GM12878 (cell line): Measurements from ENCODE around the gene MIEF1. TPM values are rescaled to one million over a fixed set of nuclear protein-coding genes. Genes with fewer than 3 reads are reported as not detected.

Source experiments
- ATAC-seq: fragments of 200-7000 bp; cut with Tn5 transposase; 3 replicates; pipeline ENCODE4 v1.9.1; 2020; ENCODE audit warnings: mild to moderate bottlenecking, moderate library complexity
- BruUV-seq: library from RNA; stranded (reverse); fragments of 400-500 nt; replicated peaks from 2 replicates; lab custom pipeline; 2021; lab: Mats Ljungman, UMichigan
- CTCF ChIA-PET: fragments of 300-600 bp; sonication (Branson Sonifier 250); formaldehyde crosslinking; extraction: SDS; loops from one replicate; lab custom pipeline; 2021; ENCODE audit warnings: inconsistent platforms; lab: Yijun Ruan, JAX
- POLR2A ChIA-PET: fragments of 350-600 bp; formaldehyde crosslinking; extraction: SDS; loops from one replicate; lab custom pipeline; 2021; ENCODE audit warnings: inconsistent platforms; lab: Charles Lee
- RAD21 ChIA-PET: fragments of 300-600 bp; sonication (Branson Sonifier 250); formaldehyde crosslinking; loops from one replicate; lab custom pipeline; 2023; ENCODE audit warnings: antibody characterized with exemption; ENCODE audit not compliant: unreplicated experiment; lab: Charles Lee
- SMC1A ChIA-PET: fragments of 300-600 bp; sonication (Branson Sonifier 250); formaldehyde crosslinking; loops from one replicate; lab custom pipeline; 2023; ENCODE audit not compliant: unreplicated experiment, uncharacterized antibody; lab: Charles Lee
- DNase-seq: peaks from one replicate; pipeline ENCODE4 v3.0.0-alpha.2; 2011; ENCODE audit warnings: low read depth, low spot score
- FAIRE-seq: peaks from 3 replicates; lab custom pipeline; 2011; peaks lifted over from hg19 to GRCh38; lab: Jason Lieb, UNC
- H2AFZ ChIP-seq: 2 replicates; pipeline ENCODE4 v1.6.0; 2011; ENCODE audit warnings: low read depth, low read length, control low read depth; ENCODE audit not compliant: control insufficient read depth
- H3K27ac ChIP-seq: 2 replicates; pipeline ENCODE4 v1.5.1; 2011; ENCODE audit warnings: control low read depth; ENCODE audit not compliant: control insufficient read depth, insufficient read depth
- H3K27me3 ChIP-seq, 2 experiments: replicated peaks in 1 of 2; 2 replicates each; pipeline versions ENCODE4 v1.6.0 to v1.6.1; 2011; ENCODE audit warnings: low read length in 1 of 2; ENCODE audit not compliant: control insufficient read depth in 2 of 2, insufficient read depth in 2 of 2
- H3K36me3 ChIP-seq, 2 experiments: 2 replicates each; pipeline ENCODE4 v1.5.1; 2011; ENCODE audit warnings: low read length in 1 of 2; ENCODE audit not compliant: control insufficient read depth in 2 of 2, insufficient read depth in 2 of 2
- H3K4me1 ChIP-seq: 2 replicates; pipeline ENCODE4 v1.6.1; 2011; ENCODE audit warnings: mild to moderate bottlenecking, low read length, moderate library complexity, mixed read lengths; ENCODE audit not compliant: control insufficient read depth, insufficient read depth
- H3K4me2 ChIP-seq: 2 replicates; pipeline ENCODE4 v1.6.0; 2011; ENCODE audit warnings: control low read depth; ENCODE audit not compliant: control insufficient read depth, insufficient read depth
- H3K4me3 ChIP-seq: fragments of 200-600 bp; sonication (generic); 2 replicates; pipeline ENCODE4 v1.5.1; 2016
- H3K79me2 ChIP-seq: 2 replicates; pipeline ENCODE4 v1.6.0; 2011; ENCODE audit warnings: low read length; ENCODE audit not compliant: control insufficient read depth, insufficient read depth
- H3K9ac ChIP-seq: 2 replicates; pipeline ENCODE4 v1.8.0; 2011; ENCODE audit warnings: low read length, control low read depth, mixed read lengths; ENCODE audit not compliant: control insufficient read depth, insufficient read depth
- H3K9me3 ChIP-seq: replicated peaks from 3 replicates; pipeline ENCODE4 v1.5.1; 2011; ENCODE audit warnings: mild to moderate bottlenecking, low read length; ENCODE audit not compliant: control insufficient read depth, insufficient read depth
- H4K20me1 ChIP-seq: 2 replicates; pipeline ENCODE4 v1.6.0; 2011; ENCODE audit not compliant: control insufficient read depth, insufficient read depth
- ATF7 ChIP-seq: fragments of 450-650 bp; IDR thresholded peaks from 2 replicates; pipeline ENCODE4 v1.6.1; 2016; ENCODE audit warnings: low read depth, mild to moderate bottlenecking
- CBX5 ChIP-seq: sonication (generic); IDR thresholded peaks from 2 replicates; pipeline ENCODE4 v1.6.1; 2016; ENCODE audit warnings: low read depth, moderate library complexity, mild to moderate bottlenecking, inconsistent platforms
- PAX8 ChIP-seq: fragments of 450-650 bp; IDR thresholded peaks from 2 replicates; pipeline ENCODE4 v1.6.1; 2017; ENCODE audit warnings: mild to moderate bottlenecking, moderate library complexity
- SPI1 ChIP-seq: IDR thresholded peaks from 2 replicates; pipeline ENCODE4 v1.6.1; 2011; ENCODE audit warnings: low read depth, mild to moderate bottlenecking, low read length, moderate library complexity, borderline replicate concordance; ENCODE audit not compliant: insufficient read depth
- SREBF2 ChIP-seq: IDR thresholded peaks from 2 replicates; pipeline ENCODE4 v1.6.1; 2012; ENCODE audit warnings: mild to moderate bottlenecking, low read length
- STAT1 ChIP-seq: fragments of 450-650 bp; conservative IDR thresholded peaks from 2 replicates; pipeline ENCODE4 v1.6.1; 2014; ENCODE audit warnings: antibody characterized with exemption, mild to moderate bottlenecking
- WGBS: methylation state at CpG from one replicate; pipeline ENCODE4 v1.1.6; 2016; ENCODE audit warnings: low lambda C conversion rate; ENCODE audit not compliant: insufficient replicate concordance, insufficient coverage; ENCODE audit errors: missing lambda C conversion rate; 5-methylcytosine and 5-hydroxymethylcytosine counted together
- in situ Hi-C: fragments of 300-500 bp; cut with MboI; formaldehyde crosslinking; loops from 9 replicates; pipeline ENCODE4 v1.14.3; 2018; ENCODE audit warnings: mixed read lengths
- intact Hi-C: fragments of 100-400 bp; cut with micrococcal nuclease; formaldehyde crosslinking; loops from one replicate; pipeline ENCODE4 v1.14.2; 2022; ENCODE audit not compliant: unreplicated experiment
- polyA plus RNA-seq, 11 experiments: library from polyadenylated mRNA; depleted of rRNA in 4 of 11; unstranded in 6 of 11; stranded (reverse) in 5 of 11; fragments of >200 nt; fragmentation: Nextera tagmentation in 4 of 11; fragmentation: Illumina TruSeq in 1 of 11; extraction: Ambion mirVana in 4 of 11; extraction: Trizol in 1 of 11; gene quantifications; 1 replicate in 1 of 11; 2 replicates in 10 of 11; pipeline versions ENCODE4 v1.2.1 to v1.2.3, GENCODE V29; 2011 to 2016; ENCODE audit warnings: inconsistent platforms in 2 of 11, missing spikeins in 2 of 11, low read depth in 1 of 11
- total RNA-seq, 4 experiments: library from RNA; depleted of rRNA in 3 of 4; stranded (reverse); fragments of >200 nt in 3 of 4; fragmentation: Illumina TruSeq in 1 of 4; extraction: Trizol in 1 of 4; gene quantifications; 2 replicates each; pipeline versions ENCODE4 v1.2.1 to v1.2.3, GENCODE V29; 2013 to 2021
- TF ChIP-seq, protein P1 (sequence below): fragments of 450-650 bp; IDR thresholded peaks from 2 replicates; pipeline ENCODE4 v1.6.1; 2017; ENCODE audit warnings: low read depth, mild to moderate bottlenecking, moderate library complexity
- TF ChIP-seq, protein P2 (sequence below): fragments of 450-650 bp; IDR thresholded peaks from 2 replicates; pipeline ENCODE4 v1.6.1; 2017; ENCODE audit warnings: borderline replicate concordance
- TF ChIP-seq, protein P3 (sequence below), 3 experiments: IDR thresholded peaks in 2 of 3; conservative IDR thresholded peaks in 1 of 3; 2 replicates each; pipeline ENCODE4 v1.5.1; 2011; ENCODE audit warnings: low read depth in 3 of 3, low read length in 3 of 3, mild to moderate bottlenecking in 3 of 3, control low read depth in 2 of 3, moderate library complexity in 2 of 3, inconsistent platforms in 1 of 3, mixed read lengths in 1 of 3; ENCODE audit not compliant: control insufficient read depth in 2 of 3, insufficient read depth in 1 of 3; ENCODE audit errors: extremely low read depth in 1 of 3

MIEF1 gene
- total and polyA plus RNA-seq, 10 of the 15 experiments (the other 5 are each of a cell fraction or from before 2014, with no cell fraction given): 12.4 to 52.3 (median 29.3) TPM

DNA sequence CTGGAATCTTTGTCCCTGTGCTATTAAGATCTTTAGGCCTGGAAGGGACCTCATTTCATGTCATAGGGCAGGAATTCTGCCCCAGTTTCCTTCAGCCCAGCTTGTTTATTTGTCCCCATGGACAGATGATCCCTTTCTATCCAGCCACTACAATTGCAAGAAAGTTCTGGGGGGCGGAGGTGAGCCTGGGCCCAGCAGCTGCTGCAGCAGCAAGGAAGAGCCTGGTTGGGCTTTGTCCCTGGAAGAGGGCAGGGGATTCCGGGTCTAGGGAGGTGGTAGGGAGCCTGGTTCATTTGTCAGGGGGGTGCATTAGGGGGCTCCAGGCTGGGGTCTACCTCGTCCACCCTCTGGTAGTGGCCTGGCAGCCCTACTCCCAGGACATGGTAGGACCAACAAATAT, 52.1 kb downstream of the MIEF1 start:
- no peaks in the 10 kb centered on the region for H3K9me3 ChIP-seq
- ATAC-seq (no peak), DNase-seq (no peak), FAIRE-seq (no peak)
- no peaks in the 10 kb centered on the region for H3K4me1 ChIP-seq
- ChIA-PET POLR2A (no interaction called here), RAD21 (no interaction called here), SMC1A (interaction anchor here (3.0 kb wide), 1 partner anchor 470 kb away, joined by 11 read pairs; no protein-coding TSS in a partner anchor), CTCF (no interaction called here)
- no peaks in the 10 kb centered on the region for H3K36me3 ChIP-seq
- no peaks in the 10 kb centered on the region for H4K20me1 ChIP-seq
- TF ChIP-seq SREBF2 (no peak), PAX8 (no peak), ATF7 (no peak), CBX5 (no peak)
- no TSS peak for BruUV-seq
- intact Hi-C loops: no loop called here
- H3K27me3 ChIP-seq: peaks cover 6 to 17% of the 10 kb centered on the region in 2 experiments
- 2% methylated on average over 3 of the region's 3 CpGs for WGBS
- no peak overlapping the region for H3K27ac ChIP-seq
- no peak overlapping the region for H2AFZ ChIP-seq
- in situ Hi-C loops: no loop called here
- H3K9ac ChIP-seq: no peak overlapping the region
- H3K4me2 ChIP-seq: no peak overlapping the region
- no peak overlapping the region for H3K4me3 ChIP-seq
- no peaks in the 10 kb centered on the region for H3K79me2 ChIP-seq

DNA sequence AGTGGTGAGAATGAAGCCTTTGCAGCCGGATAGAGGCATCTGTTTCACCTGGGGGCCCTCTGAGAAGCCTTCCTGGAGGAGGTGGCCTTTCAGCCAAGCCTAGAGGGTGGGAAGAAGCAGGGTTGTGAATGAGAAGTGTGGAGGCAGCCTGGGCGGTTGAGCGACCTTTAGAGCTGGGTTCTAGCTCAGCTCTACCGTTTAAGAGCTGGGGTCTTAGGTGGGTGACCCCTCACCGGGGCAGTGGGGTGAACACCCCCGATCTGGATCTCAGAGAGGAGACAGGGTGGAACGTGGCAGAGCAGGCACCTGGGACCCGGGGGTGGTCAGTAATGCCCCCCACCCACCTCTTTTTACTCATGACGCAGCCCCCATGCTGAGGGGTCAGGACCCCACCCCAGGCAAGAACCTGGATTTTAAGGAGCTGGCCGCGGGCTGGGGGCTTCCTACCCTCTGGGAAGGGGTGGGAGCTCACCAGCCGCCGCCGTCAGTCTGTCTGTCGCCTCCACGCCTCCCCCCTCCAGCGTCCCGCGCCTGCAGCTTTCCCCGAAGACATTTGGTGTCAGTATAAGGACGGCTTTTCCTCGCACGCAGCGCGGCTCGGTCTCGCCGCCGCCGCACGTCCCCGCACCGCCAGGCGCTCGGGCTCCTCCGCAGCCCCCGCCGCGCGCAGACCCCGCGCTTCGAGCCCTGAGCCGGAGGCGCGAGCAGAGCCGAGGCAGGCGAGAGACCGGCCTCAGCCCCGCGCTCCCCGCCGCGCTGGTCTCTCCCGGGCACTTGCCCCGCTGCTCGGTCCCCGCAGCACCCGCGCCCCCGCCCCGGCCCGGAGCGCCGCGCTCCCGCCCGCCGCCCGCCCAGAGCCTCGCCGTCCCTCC, 55.1 kb downstream of the MIEF1 start:
- ChIA-PET CTCF (interaction anchor here (2.4 kb wide), 1 partner anchor 468 kb away, joined by 23 read pairs; no protein-coding TSS in a partner anchor), SMC1A (interaction anchor here (3.0 kb wide), 1 partner anchor 467 kb away, joined by 11 read pairs; no protein-coding TSS in a partner anchor), POLR2A (no interaction called here), RAD21 (interaction anchor here (1.0 kb wide), 1 partner anchor 467 kb away, joined by 3 read pairs; no protein-coding TSS in a partner anchor)
- Histone ChIP-seq H3K79me2 (no peaks in the 10 kb centered on the region), H3K4me3 (no peak overlapping the region), H3K9ac (no peak overlapping the region), H3K27ac (no peak overlapping the region), H3K4me1 (no peaks in the 10 kb centered on the region), H3K36me3 (no peaks in the 10 kb centered on the region), H2AFZ (no peak overlapping the region), H3K9me3 (no peaks in the 10 kb centered on the region), H3K4me2 (no peak overlapping the region), H4K20me1 (no peaks in the 10 kb centered on the region), H3K27me3 (peaks cover 7 to 13% of the 10 kb centered on the region in 2 experiments; a peak in 3 of 4 replicates)
- DNase-seq (no peak), ATAC-seq (0 out of 3 replicates have a peak, but pooled peaks have one; percentile 22), FAIRE-seq (no peak)
- in situ Hi-C loops: no loop called here
- WGBS: 53% methylated on average over 37 of the region's 72 CpGs
- intact Hi-C loops: loop anchor here (5.0 kb wide), 1 partner anchor 465 kb away; no protein-coding TSS in a partner anchor
- no TSS peak for BruUV-seq
- TF ChIP-seq STAT1: no peak
- TF ChIP-seq, protein P1, sequence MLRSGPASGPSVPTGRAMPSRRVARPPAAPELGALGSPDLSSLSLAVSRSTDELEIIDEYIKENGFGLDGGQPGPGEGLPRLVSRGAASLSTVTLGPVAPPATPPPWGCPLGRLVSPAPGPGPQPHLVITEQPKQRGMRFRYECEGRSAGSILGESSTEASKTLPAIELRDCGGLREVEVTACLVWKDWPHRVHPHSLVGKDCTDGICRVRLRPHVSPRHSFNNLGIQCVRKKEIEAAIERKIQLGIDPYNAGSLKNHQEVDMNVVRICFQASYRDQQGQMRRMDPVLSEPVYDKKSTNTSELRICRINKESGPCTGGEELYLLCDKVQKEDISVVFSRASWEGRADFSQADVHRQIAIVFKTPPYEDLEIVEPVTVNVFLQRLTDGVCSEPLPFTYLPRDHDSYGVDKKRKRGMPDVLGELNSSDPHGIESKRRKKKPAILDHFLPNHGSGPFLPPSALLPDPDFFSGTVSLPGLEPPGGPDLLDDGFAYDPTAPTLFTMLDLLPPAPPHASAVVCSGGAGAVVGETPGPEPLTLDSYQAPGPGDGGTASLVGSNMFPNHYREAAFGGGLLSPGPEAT: no peak
- TF ChIP-seq, protein P2, sequence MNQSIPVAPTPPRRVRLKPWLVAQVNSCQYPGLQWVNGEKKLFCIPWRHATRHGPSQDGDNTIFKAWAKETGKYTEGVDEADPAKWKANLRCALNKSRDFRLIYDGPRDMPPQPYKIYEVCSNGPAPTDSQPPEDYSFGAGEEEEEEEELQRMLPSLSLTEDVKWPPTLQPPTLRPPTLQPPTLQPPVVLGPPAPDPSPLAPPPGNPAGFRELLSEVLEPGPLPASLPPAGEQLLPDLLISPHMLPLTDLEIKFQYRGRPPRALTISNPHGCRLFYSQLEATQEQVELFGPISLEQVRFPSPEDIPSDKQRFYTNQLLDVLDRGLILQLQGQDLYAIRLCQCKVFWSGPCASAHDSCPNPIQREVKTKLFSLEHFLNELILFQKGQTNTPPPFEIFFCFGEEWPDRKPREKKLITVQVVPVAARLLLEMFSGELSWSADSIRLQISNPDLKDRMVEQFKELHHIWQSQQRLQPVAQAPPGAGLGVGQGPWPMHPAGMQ: no peak
- TF ChIP-seq, protein P3, sequence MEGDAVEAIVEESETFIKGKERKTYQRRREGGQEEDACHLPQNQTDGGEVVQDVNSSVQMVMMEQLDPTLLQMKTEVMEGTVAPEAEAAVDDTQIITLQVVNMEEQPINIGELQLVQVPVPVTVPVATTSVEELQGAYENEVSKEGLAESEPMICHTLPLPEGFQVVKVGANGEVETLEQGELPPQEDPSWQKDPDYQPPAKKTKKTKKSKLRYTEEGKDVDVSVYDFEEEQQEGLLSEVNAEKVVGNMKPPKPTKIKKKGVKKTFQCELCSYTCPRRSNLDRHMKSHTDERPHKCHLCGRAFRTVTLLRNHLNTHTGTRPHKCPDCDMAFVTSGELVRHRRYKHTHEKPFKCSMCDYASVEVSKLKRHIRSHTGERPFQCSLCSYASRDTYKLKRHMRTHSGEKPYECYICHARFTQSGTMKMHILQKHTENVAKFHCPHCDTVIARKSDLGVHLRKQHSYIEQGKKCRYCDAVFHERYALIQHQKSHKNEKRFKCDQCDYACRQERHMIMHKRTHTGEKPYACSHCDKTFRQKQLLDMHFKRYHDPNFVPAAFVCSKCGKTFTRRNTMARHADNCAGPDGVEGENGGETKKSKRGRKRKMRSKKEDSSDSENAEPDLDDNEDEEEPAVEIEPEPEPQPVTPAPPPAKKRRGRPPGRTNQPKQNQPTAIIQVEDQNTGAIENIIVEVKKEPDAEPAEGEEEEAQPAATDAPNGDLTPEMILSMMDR (IDR thresholded peaks at IDR 0.05 in 2 of 3, conservative IDR thresholded peaks at IDR 0.05 in 1 of 3; ENCODE audit: control insufficient read depth in 2 of 3, extremely low read depth in 1 of 3, insufficient read depth in 1 of 3, low read depth in 3 of 3, low read length in 3 of 3): peak in 1 of 3 experiments; percentile 22; a peak in 1 of 6 replicates
- TF ChIP-seq SPI1: no peak
